Keratinocyte (primary cell): ENCODE measurements around the gene WAC. TPM values are rescaled to one million over a fixed set of nuclear protein-coding genes. Genes with fewer than 3 reads are reported as not detected.

Experiments used
- DNase-seq: peaks from one replicate; pipeline ENCODE4 v3.0.0-alpha.2; 2011; ENCODE audit warnings: low read depth, missing footprints, low spot score
- FAIRE-seq: peaks from 2 replicates; lab custom pipeline; 2011; peaks lifted over from hg19 to GRCh38; lab: Jason Lieb, UNC
- H2AFZ ChIP-seq: 2 replicates; pipeline ENCODE4 v1.6.0; 2012; ENCODE audit warnings: low read length, control low read depth, inconsistent platforms; ENCODE audit not compliant: control insufficient read depth
- H3K27ac ChIP-seq: 2 replicates; pipeline ENCODE4 v1.5.1; 2011; ENCODE audit warnings: low read length; ENCODE audit not compliant: control insufficient read depth, insufficient read depth
- H3K27me3 ChIP-seq: 3 replicates; pipeline ENCODE4 v1.6.0; 2011; ENCODE audit warnings: low read length; ENCODE audit not compliant: control insufficient read depth, insufficient read depth; ENCODE audit errors: extremely low read depth
- H3K36me3 ChIP-seq, 2 experiments: 2 replicates in 1 of 2; 3 replicates in 1 of 2; pipeline ENCODE4 v1.5.1; 2011; ENCODE audit warnings: low read length in 2 of 2, mild to moderate bottlenecking in 1 of 2; ENCODE audit not compliant: control insufficient read depth in 2 of 2, insufficient read depth in 2 of 2; ENCODE audit errors: extremely low read depth in 1 of 2
- H3K4me1 ChIP-seq: 3 replicates; pipeline ENCODE4 v1.5.1; 2011; ENCODE audit warnings: low read length; ENCODE audit not compliant: control insufficient read depth, insufficient read depth; ENCODE audit errors: extremely low read depth
- H3K4me2 ChIP-seq: 3 replicates; pipeline ENCODE4 v1.6.0; 2011; ENCODE audit warnings: low read depth, low read length; ENCODE audit not compliant: control insufficient read depth, insufficient read depth; ENCODE audit errors: extremely low read depth
- H3K4me3 ChIP-seq, 3 experiments: fragments of 200-600 bp in 1 of 3; sonication (generic) in 1 of 3; 2 replicates in 2 of 3; 3 replicates in 1 of 3; pipeline ENCODE4 v1.5.1; 2011 to 2016; ENCODE audit warnings: low read length in 3 of 3, mild to moderate bottlenecking in 3 of 3, control low read depth in 2 of 3, inconsistent platforms in 1 of 3, low read depth in 1 of 3, mixed read lengths in 1 of 3, mixed run types in 1 of 3, moderate library complexity in 1 of 3; ENCODE audit not compliant: control insufficient read depth in 2 of 3, insufficient read depth in 2 of 3; ENCODE audit errors: extremely low read depth in 1 of 3
- H3K79me2 ChIP-seq: 2 replicates; pipeline ENCODE4 v1.6.0; 2012; ENCODE audit warnings: low read length; ENCODE audit not compliant: control insufficient read depth, insufficient read depth
- H3K9ac ChIP-seq: 3 replicates; pipeline ENCODE4 v1.6.0; 2011; ENCODE audit warnings: low read length; ENCODE audit not compliant: control insufficient read depth, insufficient read depth; ENCODE audit errors: extremely low read depth
- H3K9me1 ChIP-seq: 3 replicates; pipeline ENCODE4 v1.6.0; 2011; ENCODE audit warnings: low read length; ENCODE audit not compliant: control insufficient read depth, insufficient read depth; ENCODE audit errors: extremely low read depth
- H3K9me3 ChIP-seq: 2 replicates; pipeline ENCODE4 v1.5.1; 2012; ENCODE audit warnings: low read depth, low read length; ENCODE audit not compliant: control insufficient read depth
- H4K20me1 ChIP-seq: 3 replicates; pipeline ENCODE4 v1.6.0; 2011; ENCODE audit warnings: low read length; ENCODE audit not compliant: control insufficient read depth, insufficient read depth; ENCODE audit errors: extremely low read depth
- EZH2 ChIP-seq: IDR thresholded peaks from one replicate; pipeline ENCODE4 v1.6.1; 2012; ENCODE audit warnings: inconsistent platforms, mild to moderate bottlenecking, low read length, moderate library complexity
- dilution Hi-C: fragments of 300-500 bp; cut with MboI; formaldehyde crosslinking; loops from one replicate; pipeline ENCODE4 v1.7.0; 2020; ENCODE audit warnings: low sequenced_read_pairs; ENCODE audit not compliant: extremely low pct_ligation_motif_present
- polyA plus RNA-seq, 5 experiments: library from polyadenylated mRNA; depleted of rRNA in 3 of 5; stranded (reverse) in 3 of 5; stranded (forward) in 1 of 5; unstranded in 1 of 5; fragments of >200 nt; gene quantifications; 1 replicate in 1 of 5; 2 replicates in 3 of 5; 3 replicates in 1 of 5; pipeline versions ENCODE4 v1.2.1 to v1.2.3, GENCODE V29; 2011 to 2012; ENCODE audit warnings: missing spikeins in 2 of 5, low read depth in 1 of 5, low replicate concordance in 1 of 5
- TF ChIP-seq, protein P1 (sequence below), 3 experiments: IDR thresholded peaks in 1 of 3; conservative IDR thresholded peaks in 1 of 3; optimal IDR thresholded peaks in 1 of 3; 2 replicates in 2 of 3; 3 replicates in 1 of 3; pipeline versions ENCODE3 to v1.5.1; 2011; ENCODE audit warnings: low read length in 3 of 3, mild to moderate bottlenecking in 3 of 3, moderate library complexity in 2 of 3, control low read depth in 1 of 3, inconsistent platforms in 1 of 3; ENCODE audit not compliant: insufficient read depth in 2 of 3; ENCODE audit errors: extremely low read depth in 1 of 3

The WAC gene
- polyA plus RNA-seq, 1 donor (not counting 4 experiments of a cell fraction or from before 2014, with no cell fraction given) = 80.8 TPM

DNA sequence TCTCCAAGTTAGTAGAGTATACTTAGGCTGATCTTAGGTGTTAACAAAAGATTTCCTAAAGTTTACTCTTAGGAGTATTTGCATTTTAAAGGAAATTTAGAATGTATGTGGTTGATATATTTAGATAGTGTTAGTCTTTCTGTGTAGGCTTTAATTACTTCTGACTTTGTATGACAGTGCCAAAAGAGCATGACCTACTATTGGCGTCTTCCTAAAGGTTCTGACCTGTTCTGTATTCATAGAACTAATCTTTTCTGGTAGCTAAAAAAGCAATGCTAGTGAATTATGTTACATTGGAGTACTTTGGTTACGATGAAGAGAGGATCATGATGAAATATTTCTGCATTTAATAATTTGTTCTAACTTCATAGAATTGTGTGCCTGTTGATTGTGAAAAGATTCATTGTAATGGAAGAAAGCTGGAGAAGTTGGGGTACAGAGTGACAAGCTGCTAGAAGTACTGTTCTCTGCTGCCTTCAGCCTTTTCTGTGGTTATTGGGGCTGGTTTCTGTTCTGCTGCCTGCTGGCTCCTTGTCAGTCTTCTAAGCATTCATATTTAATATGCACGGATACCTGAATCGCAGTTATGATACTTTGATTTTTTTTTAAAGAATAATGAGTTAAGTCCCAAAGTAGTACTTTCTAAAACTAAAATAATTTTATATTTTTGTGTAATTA is 13.2 kb downstream of the WAC start:
- no peak for TF ChIP-seq EZH2
- TF ChIP-seq, protein P1, sequence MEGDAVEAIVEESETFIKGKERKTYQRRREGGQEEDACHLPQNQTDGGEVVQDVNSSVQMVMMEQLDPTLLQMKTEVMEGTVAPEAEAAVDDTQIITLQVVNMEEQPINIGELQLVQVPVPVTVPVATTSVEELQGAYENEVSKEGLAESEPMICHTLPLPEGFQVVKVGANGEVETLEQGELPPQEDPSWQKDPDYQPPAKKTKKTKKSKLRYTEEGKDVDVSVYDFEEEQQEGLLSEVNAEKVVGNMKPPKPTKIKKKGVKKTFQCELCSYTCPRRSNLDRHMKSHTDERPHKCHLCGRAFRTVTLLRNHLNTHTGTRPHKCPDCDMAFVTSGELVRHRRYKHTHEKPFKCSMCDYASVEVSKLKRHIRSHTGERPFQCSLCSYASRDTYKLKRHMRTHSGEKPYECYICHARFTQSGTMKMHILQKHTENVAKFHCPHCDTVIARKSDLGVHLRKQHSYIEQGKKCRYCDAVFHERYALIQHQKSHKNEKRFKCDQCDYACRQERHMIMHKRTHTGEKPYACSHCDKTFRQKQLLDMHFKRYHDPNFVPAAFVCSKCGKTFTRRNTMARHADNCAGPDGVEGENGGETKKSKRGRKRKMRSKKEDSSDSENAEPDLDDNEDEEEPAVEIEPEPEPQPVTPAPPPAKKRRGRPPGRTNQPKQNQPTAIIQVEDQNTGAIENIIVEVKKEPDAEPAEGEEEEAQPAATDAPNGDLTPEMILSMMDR (optimal IDR thresholded peaks at IDR 0.05 in 1 of 3, IDR thresholded peaks at IDR 0.05 in 1 of 3, conservative IDR thresholded peaks at IDR 0.05 in 1 of 3; ENCODE audit: extremely low read depth in 1 of 3, insufficient read depth in 2 of 3, low read length in 3 of 3) = no peak
- H3K27me3 ChIP-seq = no peaks in the 10 kb centered on the region
- H3K36me3 ChIP-seq = peaks cover 17 to 25% of the 10 kb centered on the region in 2 experiments
- peaks cover 11% of the 10 kb centered on the region for H4K20me1 ChIP-seq
- H3K9ac ChIP-seq = no peak overlapping the region
- H3K4me2 ChIP-seq = no peak overlapping the region
- H3K79me2 ChIP-seq = peaks cover 93% of the 10 kb centered on the region
- no peaks in the 10 kb centered on the region for H3K4me1 ChIP-seq
- no peak for FAIRE-seq
- no peaks in the 10 kb centered on the region for H3K9me1 ChIP-seq
- H3K9me3 ChIP-seq = no peaks in the 10 kb centered on the region
- DNase-seq = no peak
- H3K27ac ChIP-seq = no peak overlapping the region
- no peak overlapping the region for H3K4me3 ChIP-seq
- dilution Hi-C loops = no loop called here
- H2AFZ ChIP-seq = no peak overlapping the region

DNA sequence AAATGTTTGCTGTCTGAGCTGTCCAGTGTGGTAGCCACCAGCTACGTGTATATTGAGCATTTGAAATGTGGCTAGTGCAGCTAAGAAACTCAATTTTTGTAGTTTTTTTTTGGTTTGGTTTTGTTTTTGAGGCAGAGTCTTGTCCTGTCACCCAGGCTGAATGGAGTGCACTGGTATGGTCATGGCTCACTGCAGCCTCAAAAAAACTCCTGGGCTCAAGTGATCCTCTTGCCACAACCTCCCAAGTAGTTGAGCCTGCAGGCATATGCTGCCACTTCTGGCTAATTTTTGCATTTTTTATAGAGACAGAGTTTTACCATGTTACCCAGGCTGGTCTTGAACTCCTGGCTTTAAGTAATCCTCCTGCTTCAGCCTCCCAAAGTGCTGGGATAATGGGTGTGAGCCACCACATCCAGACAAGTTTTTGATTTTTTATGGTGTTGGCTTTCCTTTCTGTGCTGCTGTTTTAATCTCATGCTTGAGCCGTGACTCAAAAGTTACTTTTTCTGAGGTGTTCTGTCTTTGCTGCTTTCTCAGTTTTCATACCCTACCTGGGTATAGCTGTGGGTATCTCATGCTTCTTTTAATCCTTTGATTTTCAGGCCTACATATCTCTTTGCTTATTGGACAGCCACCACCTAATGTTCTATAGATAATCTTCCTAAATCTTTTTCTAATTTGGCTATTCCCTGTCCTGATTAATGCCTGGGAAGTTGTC is 16.0 kb downstream of the WAC start:
- Histone ChIP-seq H3K79me2 (peaks cover 93% of the 10 kb centered on the region), H4K20me1 (peaks cover 13% of the 10 kb centered on the region), H3K9me3 (no peaks in the 10 kb centered on the region), H3K36me3 (peaks cover 11 to 14% of the 10 kb centered on the region in 2 experiments), H3K27me3 (no peaks in the 10 kb centered on the region), H3K27ac (no peak overlapping the region), H3K9ac (no peak overlapping the region), H3K4me3 (no peak overlapping the region), H2AFZ (no peak overlapping the region), H3K4me2 (no peak overlapping the region), H3K4me1 (no peaks in the 10 kb centered on the region), H3K9me1 (no peaks in the 10 kb centered on the region)
- dilution Hi-C loops = no loop called here
- FAIRE-seq (no peak), DNase-seq (no peak)
- TF ChIP-seq EZH2 = no peak
- TF ChIP-seq, protein P1 (optimal IDR thresholded peaks at IDR 0.05 in 1 of 3, IDR thresholded peaks at IDR 0.05 in 1 of 3, conservative IDR thresholded peaks at IDR 0.05 in 1 of 3; ENCODE audit: extremely low read depth in 1 of 3, insufficient read depth in 2 of 3, low read length in 3 of 3) = no peak
